ENCODE data around the gene FASTK. TPM values are rescaled to one million over a fixed set of nuclear protein-coding genes. Genes with fewer than 3 reads are reported as not detected.

The FASTK gene, protein sequence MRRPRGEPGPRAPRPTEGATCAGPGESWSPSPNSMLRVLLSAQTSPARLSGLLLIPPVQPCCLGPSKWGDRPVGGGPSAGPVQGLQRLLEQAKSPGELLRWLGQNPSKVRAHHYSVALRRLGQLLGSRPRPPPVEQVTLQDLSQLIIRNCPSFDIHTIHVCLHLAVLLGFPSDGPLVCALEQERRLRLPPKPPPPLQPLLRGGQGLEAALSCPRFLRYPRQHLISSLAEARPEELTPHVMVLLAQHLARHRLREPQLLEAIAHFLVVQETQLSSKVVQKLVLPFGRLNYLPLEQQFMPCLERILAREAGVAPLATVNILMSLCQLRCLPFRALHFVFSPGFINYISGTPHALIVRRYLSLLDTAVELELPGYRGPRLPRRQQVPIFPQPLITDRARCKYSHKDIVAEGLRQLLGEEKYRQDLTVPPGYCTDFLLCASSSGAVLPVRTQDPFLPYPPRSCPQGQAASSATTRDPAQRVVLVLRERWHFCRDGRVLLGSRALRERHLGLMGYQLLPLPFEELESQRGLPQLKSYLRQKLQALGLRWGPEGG
- total RNA-seq (2014; rRNA removed; shearing (Covaris generic)): 104 and 120 TPM in 2 replicates

DNA sequence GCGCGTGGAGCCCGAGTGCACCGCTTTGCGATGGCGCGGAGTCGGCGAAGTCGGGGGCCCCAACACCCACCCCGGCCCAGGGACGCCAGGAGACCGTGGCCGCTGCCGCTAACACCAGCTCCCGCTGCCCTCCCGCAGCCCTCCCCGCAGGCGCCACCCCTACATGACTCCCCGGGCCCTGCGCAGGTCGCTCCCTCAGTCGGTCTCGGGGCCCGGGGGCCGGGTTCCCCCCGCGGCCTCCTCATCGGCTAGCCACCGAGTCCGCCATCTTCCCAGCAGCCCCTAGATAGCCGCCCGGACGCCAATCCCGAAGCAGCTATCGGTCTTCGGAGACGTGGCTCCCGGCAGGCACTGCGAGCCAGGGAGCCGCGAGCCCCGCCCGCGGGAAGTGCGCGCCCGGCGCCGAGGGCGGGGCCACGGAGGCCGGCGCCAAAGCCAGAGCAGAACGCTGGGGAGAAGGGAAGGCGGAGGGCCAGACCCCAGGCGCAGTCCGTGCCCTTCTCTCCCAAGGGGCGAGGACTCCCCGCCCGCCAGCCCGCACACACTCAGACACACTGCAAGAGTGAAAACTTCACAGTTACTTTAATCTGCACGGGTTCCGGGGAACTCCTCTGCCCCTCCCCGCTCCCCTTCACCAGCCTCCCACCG is at the start of gene FASTK:
TSS of gene FASTK (minus strand) at position 288 of the 648 bp plus-strand sequence. CDS start at position 245, 43 bp downstream.
- peak; percentile 83 to 90 for DNase-seq (ENCODE audit: low read depth in 1 of 2, low spot score in 2 of 2)
- no peaks in the 10 kb centered on the region for H3K9me3 ChIP-seq (replicated peaks)
- peak within 1 kb of the TSS; percentile 60 for H3K27ac ChIP-seq
- H3K36me3 ChIP-seq: peaks cover 60% of the 10 kb centered on the region
- H3K27me3 ChIP-seq (replicated peaks): no peaks in the 10 kb centered on the region
- peak within 1 kb of the TSS; percentile 88 for H3K4me3 ChIP-seq
- H3K4me1 ChIP-seq (replicated peaks): peaks cover 41% of the 10 kb centered on the region

DNA sequence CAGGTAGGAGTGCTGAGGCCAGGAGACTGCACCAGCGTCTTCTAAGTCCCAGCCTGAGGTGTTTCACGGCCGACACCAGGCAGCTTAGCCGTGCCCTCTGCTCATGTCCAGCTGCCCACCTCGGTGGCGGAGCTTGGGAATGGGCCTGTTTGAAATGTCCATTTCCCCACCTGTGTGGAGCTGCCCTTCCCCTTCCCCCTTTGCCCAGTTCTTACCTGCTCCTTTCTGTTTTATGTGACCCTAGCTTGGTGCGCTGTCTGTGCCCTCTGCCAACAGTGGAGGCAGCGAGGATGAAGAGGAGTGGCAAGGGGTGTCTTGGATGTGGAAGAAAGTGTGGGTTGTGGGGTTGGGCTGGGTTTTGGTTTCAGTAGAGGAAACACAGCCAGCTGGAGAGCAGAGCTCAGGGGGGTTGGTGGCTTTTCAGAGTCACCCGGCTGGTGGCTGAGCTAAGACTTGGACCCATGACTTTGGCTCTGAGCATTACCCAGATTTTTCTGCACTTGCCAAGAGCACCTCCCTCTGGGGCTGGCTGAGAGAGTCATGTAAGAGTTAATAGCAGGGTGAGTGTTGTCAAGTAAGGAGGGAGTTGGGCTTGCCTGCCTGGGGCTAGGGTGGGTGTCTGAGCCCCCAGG is 49.5 kb upstream of the FASTK start:
- H3K27ac ChIP-seq: no peak overlapping the region
- no peaks in the 10 kb centered on the region for H3K9me3 ChIP-seq (replicated peaks)
- H3K36me3 ChIP-seq: peaks cover 45% of the 10 kb centered on the region
- H3K4me3 ChIP-seq: no peak overlapping the region
- no peak for DNase-seq (ENCODE audit: low read depth in 1 of 2, low spot score in 2 of 2)
- H3K27me3 ChIP-seq (replicated peaks): no peaks in the 10 kb centered on the region
- H3K4me1 ChIP-seq (replicated peaks): no peaks in the 10 kb centered on the region

DNA sequence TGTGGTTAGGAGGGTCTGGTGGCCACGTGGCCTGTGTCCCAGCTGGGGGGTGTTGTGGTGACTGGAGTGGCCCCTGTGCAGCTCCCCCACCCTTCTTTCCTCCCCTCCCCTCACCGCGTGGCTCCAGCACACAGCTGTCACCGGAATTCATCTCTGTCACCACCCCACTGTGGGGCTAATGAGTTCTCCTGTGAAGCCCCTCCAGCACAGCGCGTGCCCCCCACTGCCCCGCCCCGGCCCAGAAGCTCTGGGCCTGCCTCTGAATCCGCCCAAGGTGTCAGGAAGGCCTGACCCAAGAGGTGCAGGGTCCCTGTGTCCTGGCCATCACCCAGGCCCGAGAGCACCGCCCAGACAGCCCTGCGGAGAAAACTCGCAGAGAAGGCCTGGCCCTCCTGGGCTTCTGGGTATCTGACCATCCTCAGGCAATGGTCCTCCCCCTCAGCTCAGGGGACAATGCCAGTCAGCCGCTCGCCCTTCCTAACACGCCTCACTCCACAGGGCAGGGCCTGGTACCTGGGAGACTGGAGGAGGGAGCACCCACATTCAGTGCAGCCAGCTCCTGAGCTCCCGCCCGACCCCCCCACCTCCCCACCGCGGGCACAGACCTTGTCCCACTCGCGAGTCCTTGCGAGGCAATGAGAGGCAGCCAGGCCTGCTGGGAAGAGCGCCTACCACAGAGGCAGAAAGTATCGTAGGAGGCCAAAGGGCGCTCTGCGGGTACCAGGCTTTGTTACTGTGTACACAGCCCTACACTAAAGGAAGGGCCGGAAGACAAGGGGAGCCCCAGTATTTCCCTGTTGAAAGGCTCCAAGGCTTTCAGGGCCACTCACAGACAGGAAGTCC is 48.7 kb upstream of the FASTK start:
- H3K9me3 ChIP-seq (replicated peaks): no peaks in the 10 kb centered on the region
- no peaks in the 10 kb centered on the region for H3K4me1 ChIP-seq (replicated peaks)
- no peak for DNase-seq (ENCODE audit: low read depth in 1 of 2, low spot score in 2 of 2)
- no peak overlapping the region for H3K4me3 ChIP-seq
- H3K36me3 ChIP-seq: peaks cover 49% of the 10 kb centered on the region
- no peaks in the 10 kb centered on the region for H3K27me3 ChIP-seq (replicated peaks)
- H3K27ac ChIP-seq: no peak overlapping the region

DNA sequence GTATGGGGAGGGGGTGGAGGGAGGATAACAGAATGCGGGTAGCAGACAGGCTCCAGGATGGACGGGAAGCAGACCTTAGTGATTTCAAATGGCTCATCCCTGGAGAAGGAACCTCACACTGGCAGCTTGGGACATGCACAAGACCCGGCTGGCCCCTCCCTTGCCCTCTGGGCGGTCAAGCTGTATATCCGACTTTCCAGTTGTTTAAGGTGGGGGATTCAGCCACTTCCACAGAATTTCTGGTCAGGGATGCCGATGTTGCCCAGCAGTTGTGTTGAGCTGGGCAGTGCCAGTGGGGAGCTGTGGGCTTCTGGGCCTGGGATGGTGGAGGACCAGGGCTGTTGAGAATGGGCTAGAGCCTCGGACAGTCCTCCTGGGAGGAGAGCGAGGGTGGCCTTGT is 48.1 kb upstream of the FASTK start:
- Histone ChIP-seq H3K36me3 (peaks cover 49% of the 10 kb centered on the region), H3K27me3 (replicated peaks) (no peaks in the 10 kb centered on the region), H3K9me3 (replicated peaks) (no peaks in the 10 kb centered on the region), H3K4me3 (no peak overlapping the region), H3K27ac (no peak overlapping the region), H3K4me1 (replicated peaks) (no peaks in the 10 kb centered on the region)
- no peak for DNase-seq (ENCODE audit: low read depth in 1 of 2, low spot score in 2 of 2)

DNA sequence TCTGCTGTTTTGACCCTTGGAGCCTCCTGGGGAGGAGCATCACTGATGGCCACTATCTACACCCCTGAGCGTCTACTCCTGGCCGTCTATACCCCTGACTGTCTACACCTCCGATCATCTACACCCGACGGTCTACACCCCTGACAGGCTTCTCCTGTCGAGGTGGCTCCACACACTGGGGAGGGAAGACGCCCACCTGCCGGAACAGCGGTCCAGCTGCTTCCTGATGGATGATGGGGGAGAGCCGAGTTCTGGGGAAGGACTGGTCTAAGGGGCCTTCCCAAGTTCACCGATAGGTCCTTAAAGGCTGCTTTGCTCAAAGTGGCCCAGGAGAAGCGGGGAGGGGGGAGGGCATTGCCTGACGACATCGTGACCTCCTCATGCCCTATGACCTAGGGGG is 47.5 kb upstream of the FASTK start:
- H3K27me3 ChIP-seq (replicated peaks): no peaks in the 10 kb centered on the region
- DNase-seq (ENCODE audit: low read depth in 1 of 2, low spot score in 2 of 2): no peak
- H3K27ac ChIP-seq: no peak overlapping the region
- H3K4me3 ChIP-seq: no peak overlapping the region
- no peaks in the 10 kb centered on the region for H3K4me1 ChIP-seq (replicated peaks)
- H3K9me3 ChIP-seq (replicated peaks): no peaks in the 10 kb centered on the region
- peaks cover 52% of the 10 kb centered on the region for H3K36me3 ChIP-seq

DNA sequence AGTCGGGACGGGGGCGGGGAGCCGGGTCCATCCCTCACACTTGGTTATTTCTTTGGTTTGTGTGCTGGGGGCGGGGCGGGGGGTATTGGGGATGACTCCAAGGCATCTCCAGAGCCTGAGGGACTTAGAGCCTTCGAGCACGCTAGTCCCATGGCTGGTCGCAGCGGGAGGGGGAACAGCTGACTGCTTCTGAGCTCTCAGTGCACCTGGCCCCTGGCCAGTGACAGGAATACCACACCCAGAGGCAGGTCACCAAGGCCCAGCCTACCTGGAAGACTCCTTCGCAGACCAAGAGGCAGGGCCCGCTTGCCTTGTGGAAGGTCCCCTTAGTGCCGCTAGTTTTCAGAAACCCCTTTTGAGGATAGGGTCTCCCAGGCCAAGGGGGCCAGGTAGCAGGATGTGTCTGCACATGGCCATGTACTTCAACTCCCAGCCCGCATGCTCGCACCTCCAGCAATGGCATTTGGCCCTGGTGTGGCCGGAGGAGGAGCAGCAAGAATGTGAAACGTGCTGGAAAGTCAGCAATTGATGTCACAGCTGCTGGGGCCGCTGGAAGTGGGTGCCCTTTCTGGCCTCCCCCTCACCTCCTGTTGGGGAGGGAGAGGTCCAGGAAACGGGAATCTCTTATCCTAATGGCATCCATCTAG is 46.0 kb upstream of the FASTK start:
- no peak for DNase-seq (ENCODE audit: low read depth in 1 of 2, low spot score in 2 of 2)
- H3K36me3 ChIP-seq: peaks cover 48% of the 10 kb centered on the region
- no peaks in the 10 kb centered on the region for H3K9me3 ChIP-seq (replicated peaks)

DNA sequence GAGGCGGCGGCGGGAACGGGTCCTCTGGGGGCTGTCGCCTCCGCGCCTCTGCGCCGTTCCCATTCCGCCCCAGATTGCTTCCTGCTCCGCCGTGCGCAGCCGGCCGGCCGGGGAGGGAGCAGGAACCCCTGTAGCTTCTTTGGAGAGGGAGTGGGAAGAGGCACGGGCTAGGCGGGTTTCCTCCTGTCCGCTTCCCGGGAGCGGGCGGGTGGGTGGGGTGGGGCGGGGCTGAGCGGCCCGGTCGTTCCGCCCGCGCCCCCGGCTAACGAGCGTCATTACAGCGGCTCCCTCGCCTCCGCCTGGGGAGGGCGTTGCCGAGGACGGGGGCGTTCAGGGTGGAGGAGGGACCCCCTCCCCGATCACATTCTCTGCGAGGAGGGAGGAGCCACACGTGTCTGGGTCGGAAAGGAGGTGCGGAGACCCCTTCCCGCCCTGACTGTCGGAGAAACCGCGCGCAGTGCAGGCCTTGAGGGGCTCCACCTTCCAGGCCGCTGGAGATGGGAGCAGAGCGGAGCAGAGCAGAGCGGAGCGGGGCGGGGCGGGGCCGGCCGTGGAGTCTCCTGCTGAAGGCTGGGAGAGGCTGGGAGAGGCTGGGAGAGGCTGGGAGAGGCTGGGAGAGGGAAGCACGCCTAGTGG is 45.4 kb upstream of the FASTK start:
- H3K4me1 ChIP-seq (replicated peaks): no peaks in the 10 kb centered on the region
- H3K36me3 ChIP-seq: peaks cover 45% of the 10 kb centered on the region
- no peak overlapping the region for H3K27ac ChIP-seq
- DNase-seq (ENCODE audit: low read depth in 1 of 2, low spot score in 2 of 2): no peak
- no peaks in the 10 kb centered on the region for H3K27me3 ChIP-seq (replicated peaks)
- no peaks in the 10 kb centered on the region for H3K9me3 ChIP-seq (replicated peaks)
- no peak overlapping the region for H3K4me3 ChIP-seq

More for the DNA sequence above, 46.0 kb upstream of the FASTK start:
- H3K4me3 ChIP-seq: no peak overlapping the region
- H3K27ac ChIP-seq: no peak overlapping the region
- H3K4me1 ChIP-seq (replicated peaks): no peaks in the 10 kb centered on the region
- no peaks in the 10 kb centered on the region for H3K27me3 ChIP-seq (replicated peaks)

DNA sequence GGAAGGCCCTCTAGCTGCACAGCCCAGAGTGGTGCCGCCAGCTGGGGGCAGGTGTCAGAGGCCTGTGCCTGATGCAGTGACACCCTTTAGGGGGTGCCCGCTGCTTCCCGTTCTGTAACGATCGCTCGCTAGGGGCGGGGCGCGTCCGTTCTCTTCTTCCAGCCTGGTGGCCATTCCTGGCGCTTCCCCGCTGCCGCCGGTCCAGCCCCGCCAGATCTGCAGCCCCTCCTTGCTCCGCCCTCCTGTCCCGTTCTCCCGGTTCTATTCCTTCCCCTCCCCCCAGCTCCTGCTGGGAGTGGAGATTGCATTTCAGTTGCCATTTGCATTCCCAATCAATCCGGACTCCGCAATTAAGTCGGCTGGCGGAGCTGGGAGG is 44.8 kb upstream of the FASTK start:
- no peaks in the 10 kb centered on the region for H3K27me3 ChIP-seq (replicated peaks)
- no peak overlapping the region for H3K4me3 ChIP-seq
- DNase-seq (ENCODE audit: low read depth in 1 of 2, low spot score in 2 of 2): no peak
- peaks cover 47% of the 10 kb centered on the region for H3K36me3 ChIP-seq
- no peaks in the 10 kb centered on the region for H3K9me3 ChIP-seq (replicated peaks)
- H3K4me1 ChIP-seq (replicated peaks): no peaks in the 10 kb centered on the region
- H3K27ac ChIP-seq: no peak overlapping the region

DNA sequence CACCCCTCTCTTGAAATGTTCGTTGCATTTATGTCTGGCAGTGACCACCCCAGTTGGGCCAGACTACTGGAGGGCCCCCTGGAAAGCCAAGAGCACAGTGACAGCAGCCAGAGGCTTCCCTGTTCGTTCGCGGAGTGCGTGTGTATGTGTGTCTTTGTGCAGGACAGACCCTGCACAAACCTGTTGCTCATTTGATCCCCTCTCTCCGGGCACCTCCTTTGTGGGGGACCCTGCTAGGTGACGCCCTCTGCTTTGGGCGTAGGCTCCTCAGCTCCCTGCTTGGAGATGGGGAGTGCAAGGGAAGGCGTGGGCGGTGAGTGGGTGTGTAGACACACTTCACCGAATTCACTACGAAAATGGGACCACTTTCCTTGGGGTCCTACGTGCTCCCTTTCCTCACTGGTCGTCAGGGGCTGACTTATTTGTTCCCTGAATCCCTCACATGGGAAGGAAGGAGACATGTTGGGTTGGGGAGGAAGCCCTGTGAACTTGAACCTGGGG is 44.3 kb upstream of the FASTK start:
- Histone ChIP-seq H3K9me3 (replicated peaks) (no peaks in the 10 kb centered on the region), H3K4me1 (replicated peaks) (no peaks in the 10 kb centered on the region), H3K4me3 (no peak overlapping the region), H3K27ac (no peak overlapping the region), H3K27me3 (replicated peaks) (no peaks in the 10 kb centered on the region), H3K36me3 (peaks cover 50% of the 10 kb centered on the region)
- DNase-seq (ENCODE audit: low read depth in 1 of 2, low spot score in 2 of 2): no peak

DNA sequence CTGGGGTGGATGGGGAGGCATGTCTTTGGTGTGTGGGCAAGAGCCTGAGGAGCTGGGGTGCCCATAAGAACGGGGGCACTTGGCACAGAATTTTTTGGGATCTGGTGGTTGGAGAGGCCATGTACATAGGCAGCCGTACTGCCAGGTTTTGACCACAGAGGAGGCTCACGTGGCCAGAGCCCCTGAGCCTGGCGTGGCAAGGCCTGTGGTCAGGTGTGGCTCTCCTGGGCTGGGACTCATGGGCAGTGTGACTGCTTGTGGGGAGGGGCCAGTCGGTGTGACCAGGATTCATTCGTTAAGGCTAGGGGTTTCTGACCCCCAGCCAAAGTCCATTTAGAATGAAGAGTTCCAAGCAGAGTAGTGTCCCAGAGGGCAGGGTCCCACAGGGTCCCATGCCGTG is 43.9 kb upstream of the FASTK start:
- Histone ChIP-seq H3K27me3 (replicated peaks) (no peaks in the 10 kb centered on the region), H3K9me3 (replicated peaks) (no peaks in the 10 kb centered on the region), H3K4me1 (replicated peaks) (no peaks in the 10 kb centered on the region), H3K4me3 (no peak overlapping the region), H3K36me3 (peaks cover 49% of the 10 kb centered on the region), H3K27ac (no peak overlapping the region)
- DNase-seq (ENCODE audit: low read depth in 1 of 2, low spot score in 2 of 2): no peak

DNA sequence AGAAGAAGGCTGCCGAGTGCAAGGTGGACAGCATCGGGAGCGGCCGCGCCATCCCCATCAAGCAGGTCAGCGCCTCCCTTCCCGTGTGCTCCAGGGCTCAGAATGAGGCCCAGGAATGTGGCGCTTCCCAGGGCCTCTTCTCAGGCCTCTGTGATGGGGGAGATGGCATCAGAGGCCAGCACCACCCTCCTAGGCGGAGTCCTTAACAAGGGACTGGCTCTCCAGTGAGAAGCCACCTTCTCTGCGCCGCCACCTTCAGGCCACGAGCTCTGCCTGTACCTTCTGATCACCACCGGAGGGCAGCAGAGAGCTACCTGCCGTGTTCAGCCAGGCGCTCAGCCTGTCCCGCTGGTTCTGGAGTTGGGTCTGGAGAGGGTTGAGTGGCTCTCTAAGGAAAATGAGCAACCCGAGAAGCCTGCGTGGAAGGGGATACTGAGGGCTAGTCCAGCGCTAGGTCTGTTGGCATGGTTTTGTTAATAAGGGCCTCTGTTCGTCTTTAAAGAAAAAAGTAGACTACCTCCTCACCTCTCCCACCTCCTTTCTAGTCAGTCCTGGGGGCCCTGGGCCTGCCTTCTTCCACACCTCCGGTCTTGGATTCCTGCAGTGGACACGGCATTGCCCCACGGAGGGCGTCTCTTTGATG is 43.3 kb upstream of the FASTK start:
- no peaks in the 10 kb centered on the region for H3K27me3 ChIP-seq (replicated peaks)
- H3K4me3 ChIP-seq: no peak overlapping the region
- H3K36me3 ChIP-seq: peaks cover 50% of the 10 kb centered on the region
- no peak overlapping the region for H3K27ac ChIP-seq
- DNase-seq (ENCODE audit: low read depth in 1 of 2, low spot score in 2 of 2): peak; percentile 68 to 83
- no peaks in the 10 kb centered on the region for H3K4me1 ChIP-seq (replicated peaks)
- no peaks in the 10 kb centered on the region for H3K9me3 ChIP-seq (replicated peaks)

DNA sequence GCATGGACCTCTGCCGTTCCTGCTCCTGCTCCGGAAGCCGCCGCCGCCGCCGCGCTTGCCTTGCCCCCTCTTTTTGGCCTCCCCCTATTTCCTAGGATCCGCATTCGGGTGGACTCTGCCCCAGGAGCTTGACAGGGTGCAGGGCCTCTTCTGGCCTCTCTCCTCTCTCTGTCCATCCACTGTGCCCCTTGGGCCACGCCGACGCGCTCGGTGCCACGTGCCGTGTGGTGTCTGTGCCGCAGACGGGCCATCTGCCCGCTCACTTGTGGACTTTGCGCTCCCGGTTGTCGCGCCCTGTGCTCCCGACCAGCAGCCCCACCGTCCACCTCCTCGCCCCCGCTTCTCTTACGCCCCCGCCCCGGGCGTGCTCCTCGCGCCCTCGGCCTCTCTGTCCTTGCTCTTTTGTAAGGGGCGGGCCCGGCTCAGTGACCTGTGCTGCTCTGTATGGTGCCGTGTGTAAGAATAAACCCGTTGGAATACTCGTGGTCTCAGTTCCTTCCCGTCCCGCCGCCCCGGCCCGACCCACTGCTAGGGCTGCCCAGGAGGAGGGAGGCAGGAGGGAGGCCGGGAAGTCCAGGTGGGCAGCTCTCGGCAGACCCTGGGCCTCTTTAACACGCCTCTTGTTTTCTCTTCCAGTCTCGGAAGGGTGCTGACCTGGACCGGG is 42.7 kb upstream of the FASTK start:
- DNase-seq (ENCODE audit: low read depth in 1 of 2, low spot score in 2 of 2): no peak

More for the DNA sequence above, 42.7 kb upstream of the FASTK start:
- Histone ChIP-seq H3K4me3 (no peak overlapping the region), H3K27me3 (replicated peaks) (no peaks in the 10 kb centered on the region), H3K27ac (no peak overlapping the region), H3K9me3 (replicated peaks) (no peaks in the 10 kb centered on the region), H3K36me3 (peaks cover 50% of the 10 kb centered on the region), H3K4me1 (replicated peaks) (no peaks in the 10 kb centered on the region)
